Measurements from ENCODE around the gene KIRREL1.
"Not testable (repeated sequence)": the region's sequence is repeated elsewhere in the genome, so short reads cannot be mapped to it uniquely, and the experiment has no call there.

The KIRREL1 gene

DNA sequence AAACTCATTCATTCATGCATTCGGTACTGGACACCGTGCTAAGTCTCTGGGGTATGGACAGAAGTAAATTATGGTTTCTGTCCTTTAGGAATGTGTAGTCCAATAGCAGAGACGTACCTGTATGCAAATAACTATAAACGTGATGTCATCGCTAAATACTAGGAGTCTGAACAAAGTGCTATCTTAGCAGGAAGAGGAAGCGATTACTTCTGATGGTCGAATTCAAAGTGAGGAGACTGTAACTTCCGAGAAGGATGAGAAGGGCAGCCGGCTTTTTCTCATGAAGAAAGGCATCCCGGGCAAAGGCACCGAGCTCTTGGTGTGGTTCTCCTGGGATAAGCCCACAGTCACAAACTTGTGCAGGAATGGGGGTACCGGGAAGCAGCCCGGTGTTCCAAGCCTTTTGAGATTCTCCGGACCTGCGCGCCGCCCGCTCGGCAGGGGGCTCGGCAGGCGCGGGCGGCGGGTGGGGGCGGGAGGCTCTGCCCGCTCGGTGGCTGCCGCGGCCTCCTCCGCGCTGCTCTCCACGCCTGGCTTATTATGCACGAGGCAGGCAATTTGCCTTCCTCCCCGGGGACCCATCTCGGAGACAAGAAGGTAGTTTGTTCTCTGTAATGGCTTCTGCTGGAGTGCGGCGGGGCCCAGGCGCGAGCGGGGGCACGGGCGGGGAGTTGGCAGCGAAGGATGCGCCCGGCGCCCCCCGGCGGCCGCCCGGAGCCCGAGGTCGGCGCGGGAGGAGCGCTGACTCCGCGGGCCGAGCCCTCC is 119.7 kb downstream of the KIRREL1 start:
- DNase-seq = peak; percentile 45

DNA sequence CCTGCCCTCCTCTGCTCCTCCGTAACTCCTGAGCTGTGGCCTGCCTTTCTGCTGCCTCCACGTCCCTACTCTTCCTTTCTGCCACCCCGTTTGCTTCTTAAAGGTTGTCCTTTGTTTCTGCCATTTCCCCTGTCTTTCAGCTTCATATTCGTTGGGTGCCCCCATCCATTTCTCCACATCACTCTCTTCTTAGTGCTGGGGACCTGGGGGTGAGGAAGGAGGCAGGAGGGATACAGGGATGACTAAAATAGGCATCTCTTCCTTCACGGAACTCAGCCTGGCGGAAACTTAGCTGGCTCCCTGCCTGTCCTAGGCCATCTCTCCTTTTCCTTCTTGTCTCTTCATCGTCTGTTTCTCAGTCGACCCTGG is 120.3 kb downstream of the KIRREL1 start:
- DNase-seq = no peak

DNA sequence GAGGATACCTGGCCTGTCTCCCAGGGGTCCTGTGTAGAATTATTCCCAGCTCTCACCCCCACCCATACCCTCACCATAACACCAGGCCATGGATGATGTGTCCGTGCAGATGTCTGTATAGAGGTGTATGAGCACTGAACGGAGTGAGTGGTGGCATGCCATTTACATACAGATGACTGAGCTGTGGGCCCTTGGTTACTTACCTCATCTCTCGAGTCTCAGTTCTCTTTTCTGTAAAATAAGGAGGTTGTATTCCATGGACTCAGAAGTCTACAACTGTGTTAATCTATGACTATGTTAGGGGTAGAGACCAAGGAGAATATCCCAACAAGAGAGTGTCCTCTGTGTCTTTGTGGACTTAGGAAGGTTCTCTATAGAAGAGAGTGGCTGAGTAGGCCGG is 121.7 kb downstream of the KIRREL1 start:
- DNase-seq = no peak

DNA sequence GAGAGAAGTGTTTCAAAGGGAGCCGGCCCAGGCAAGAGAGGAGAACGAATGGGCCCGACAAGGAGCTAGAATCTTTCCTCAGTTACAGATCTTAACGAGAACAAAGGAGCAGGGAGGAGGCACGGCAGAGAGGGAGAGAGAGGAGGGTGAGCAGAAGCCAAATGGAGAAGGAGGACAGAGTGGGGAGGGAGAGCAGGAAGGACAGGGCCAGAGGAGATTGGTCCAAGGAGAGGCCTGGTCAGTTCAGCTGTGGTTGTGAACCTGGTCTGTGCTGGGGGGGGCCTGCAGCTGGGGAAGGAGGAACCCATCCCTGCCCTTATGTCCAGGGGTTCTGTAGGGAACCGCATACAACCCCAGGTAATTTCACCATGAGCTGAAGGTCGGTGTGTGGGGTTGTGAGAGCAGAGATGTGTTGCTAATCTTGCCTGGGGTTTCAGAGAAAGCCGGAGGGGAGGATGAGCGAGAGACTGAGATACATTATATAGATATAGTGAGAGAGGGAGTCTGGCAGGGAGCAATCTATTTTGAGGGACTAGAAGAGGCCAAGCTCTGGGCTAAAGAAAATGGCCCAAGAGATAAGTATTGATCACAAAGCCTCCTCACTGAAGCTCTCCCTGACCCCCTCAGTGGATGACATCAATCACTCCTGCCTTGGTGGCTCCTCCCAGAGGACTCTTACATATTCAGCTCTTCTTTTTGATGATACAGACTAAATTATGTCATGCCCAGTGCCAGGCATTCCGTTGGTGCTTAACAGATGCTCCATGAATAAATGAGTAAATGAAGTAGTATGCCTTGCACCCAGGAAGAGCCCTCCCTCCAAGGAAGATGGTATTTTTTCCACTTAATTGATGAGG is 123.1 kb downstream of the KIRREL1 start:
- DNase-seq = no peak

DNA sequence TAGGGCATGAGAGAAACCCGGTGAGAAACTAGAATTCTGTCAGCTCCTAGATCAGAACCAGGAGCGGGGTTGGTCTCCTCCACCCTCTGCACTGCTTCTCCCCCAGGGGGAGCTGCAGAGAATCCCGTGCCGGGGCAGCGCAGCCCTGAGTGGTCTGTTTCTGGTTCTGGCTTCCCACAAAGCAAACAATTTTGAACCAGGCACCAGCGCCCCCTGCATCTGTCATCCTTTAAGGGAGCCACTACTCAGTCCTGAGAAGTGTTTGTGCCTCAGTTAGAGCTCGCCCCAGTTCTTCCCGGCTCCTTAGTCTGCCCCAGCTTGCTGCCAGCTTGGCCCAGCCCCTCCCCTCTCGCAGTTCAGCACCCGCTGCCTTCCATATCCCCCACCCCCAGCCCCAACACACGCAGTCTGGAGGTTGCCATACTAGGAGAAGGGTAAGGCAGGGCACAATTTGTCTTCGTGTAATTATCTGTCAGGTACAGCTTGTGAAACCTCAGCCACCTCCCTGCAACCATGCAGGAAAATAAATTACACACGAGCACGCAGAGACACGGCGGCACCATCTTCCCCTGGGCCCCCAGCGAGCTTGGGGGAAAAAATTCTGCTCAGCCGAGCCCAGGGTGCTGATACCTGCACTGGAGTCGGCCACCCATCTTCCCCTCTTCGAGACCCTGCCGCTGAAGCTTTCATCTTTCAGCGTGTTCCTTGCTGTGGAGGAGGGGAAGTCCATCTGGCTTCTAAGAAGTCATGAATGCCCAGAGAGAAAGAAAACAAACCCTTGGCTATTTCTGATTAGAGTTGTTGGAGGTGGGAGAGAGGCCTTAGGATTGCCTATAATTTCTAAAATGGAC is 124.6 kb downstream of the KIRREL1 start:
- DNase-seq = peak; percentile 24

DNA sequence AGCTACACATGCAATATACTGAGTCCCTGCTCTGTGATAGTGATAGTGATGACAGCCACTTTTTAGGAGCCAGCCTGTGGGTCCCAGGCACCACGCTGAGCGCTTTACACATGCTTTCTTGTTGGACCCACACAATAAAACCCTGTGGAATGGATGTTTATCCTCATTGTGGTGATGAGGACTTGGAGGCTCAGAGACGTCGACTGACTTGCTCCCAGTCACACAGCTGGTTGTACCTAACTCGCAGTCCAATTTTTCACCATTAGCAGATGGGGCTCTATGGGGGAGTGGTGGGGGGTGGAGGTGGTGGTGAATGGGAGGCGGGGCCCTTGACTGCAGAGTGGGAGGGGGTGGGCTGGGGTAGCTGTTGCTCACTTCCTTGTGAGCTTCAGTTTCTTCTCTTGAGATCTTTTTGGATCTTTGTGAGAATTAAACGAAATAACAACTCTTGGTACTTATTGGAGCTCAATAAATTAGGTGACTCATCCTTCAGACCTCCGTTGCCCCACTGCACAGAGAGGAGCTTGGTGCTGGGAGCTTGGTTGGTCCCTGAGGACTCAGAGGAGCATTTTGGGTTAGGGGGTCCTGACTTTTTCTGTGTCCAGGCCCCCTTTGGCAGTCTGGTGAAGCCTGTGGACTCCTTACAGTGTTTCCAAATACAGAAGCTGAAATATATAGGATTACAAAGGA is 125.4 kb downstream of the KIRREL1 start:
- DNase-seq = no peak

DNA sequence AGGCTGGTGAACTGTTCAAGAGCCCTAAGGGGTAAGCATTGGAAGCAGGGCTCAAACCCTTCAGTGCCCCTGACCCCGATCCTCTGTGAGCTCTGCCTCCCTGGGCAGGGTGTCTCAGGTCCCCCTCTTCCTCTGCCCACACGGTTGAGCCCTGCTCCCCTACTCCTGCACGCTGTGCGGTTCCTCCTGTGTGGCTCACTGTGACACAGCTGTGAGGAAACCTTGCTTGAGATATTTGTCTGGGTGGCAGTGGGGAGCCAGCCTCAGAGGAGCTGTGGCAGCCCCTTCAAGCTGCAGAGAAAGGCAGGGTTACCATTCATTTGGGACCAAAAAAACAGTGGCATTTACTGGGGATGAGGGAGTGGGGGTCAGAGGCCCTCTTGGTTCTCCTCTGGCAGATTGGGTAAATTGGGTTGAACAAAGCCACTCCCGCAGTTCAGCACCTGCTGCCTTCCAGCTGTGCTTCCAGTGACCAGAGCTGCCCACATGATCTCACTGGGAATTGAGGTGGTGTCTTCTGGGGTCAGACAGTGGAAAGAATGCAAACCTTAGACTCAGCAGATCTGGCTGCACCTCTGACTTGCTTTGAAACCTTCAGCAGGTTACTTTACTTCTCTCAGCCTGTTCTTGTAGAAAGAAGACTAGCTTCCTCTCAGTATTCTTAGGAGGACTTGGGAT is 126.7 kb downstream of the KIRREL1 start:
- no peak for DNase-seq

DNA sequence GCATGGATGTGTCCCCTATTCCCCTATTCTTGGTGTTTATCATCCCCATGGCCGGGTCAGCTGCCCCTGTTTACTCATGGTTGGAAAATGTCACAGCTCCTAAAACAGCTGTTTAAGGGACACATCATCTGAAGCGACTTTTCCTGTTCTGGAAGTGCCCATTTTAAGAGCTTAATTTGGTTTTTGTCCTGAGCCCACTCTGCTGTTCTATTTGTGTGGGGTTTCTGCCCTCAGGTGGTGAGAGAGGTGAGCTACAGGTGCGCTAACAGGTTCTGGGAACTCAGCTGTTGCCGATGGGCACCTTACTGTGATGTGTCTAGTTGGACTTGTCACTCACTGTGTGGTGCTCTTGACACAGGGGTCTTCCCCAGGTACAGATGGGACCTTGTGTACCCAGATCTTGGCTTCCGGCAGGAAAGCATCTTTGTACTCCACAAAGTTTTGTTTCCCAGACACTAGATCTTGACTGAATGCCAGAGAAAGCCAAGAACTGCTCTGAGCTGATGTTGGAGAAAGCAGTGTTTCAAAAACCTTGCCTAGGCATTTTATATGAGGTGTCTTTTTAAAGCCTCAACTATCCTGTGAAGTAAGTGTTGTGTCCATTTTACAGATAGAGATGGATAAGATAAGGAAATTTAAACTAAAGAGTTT is 128.3 kb downstream of the KIRREL1 start:
- DNase-seq = peak; percentile 44

DNA sequence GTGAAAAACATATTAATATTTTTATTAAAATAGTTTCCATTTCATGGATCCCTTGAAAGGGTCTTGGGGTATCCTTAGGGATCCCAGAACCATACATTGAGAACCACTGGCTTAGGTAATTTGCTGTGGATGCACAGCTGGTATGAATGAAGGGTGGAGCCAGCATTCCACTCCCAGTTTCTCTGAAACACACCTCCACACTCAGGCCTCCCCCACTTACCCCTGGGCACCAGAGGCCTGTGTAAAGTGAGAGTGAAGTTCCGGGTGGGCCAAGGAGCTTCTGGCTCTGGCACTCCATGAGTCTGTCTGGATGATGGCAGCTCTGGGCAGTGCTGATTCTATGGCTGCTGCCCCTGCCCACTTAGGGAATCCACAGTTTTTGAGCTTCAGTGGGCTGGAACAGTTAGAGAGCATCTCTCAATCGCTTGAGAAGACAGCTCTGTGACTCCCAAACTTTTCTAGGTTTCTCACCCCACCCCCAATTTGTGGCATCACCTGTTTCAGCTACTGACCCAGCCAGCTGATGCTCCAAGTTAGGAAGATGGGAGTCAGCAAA is 129.5 kb downstream of the KIRREL1 start:
- no peak for DNase-seq

DNA sequence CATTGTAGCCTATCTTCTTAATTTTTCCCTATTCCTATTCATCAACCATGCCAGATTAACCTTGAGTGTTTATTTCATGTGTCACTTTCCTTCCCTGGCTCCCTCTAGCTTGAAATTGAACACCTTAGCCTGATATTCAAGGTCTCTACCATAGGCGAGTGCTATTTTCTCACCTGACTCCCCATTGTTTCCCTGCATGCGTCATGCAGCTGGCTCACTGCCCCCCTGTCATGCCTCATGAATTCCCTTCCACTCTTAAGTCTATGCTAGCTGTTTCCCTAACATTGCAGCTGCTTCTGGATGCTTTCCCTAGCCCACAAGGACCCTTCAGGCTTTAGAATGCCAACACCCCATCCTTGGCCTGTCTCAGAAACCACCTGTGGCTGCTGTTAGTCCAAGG is 130.6 kb downstream of the KIRREL1 start:
- peak; percentile 12 for DNase-seq

DNA sequence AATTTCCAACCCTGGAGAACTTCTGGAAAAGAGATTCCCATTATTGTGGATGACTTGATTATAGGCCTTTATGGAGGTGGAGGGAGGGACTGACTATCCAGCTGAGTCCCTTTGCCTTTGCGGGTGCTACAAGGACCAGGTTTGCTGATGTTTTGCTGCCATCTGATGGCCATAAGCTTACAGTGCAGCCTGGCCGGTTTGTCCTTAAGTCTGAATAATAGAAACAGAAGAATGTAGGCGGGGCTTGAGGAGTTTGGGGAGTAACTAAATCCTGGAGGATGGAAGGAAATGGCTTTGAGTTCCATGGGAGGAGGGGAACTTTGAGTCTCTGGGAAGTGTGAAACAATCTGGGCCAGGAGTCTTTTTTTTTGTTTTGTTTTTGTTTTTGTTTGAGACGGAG is 131.6 kb downstream of the KIRREL1 start:
- peak; percentile 86 for DNase-seq

DNA sequence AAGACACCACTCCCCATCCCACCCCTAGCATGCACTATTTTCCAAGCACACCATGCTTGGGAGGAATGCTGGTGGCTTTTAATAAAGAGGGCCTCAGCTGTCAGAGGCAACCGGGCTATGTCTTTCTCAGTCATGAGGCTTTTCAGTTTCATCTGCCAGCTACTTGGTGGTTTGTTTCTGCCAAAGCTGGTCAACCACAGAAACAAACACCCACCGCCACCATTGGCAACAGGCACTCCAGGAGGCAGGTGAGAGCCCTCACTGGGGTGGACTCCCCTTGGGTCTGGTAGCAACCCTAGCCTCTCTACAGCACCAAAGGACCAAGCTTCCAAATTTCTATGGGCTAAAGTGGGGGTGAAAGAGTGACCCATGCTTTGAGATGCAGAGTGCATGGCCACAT is 133.0 kb downstream of the KIRREL1 start:
- DNase-seq = no peak

DNA sequence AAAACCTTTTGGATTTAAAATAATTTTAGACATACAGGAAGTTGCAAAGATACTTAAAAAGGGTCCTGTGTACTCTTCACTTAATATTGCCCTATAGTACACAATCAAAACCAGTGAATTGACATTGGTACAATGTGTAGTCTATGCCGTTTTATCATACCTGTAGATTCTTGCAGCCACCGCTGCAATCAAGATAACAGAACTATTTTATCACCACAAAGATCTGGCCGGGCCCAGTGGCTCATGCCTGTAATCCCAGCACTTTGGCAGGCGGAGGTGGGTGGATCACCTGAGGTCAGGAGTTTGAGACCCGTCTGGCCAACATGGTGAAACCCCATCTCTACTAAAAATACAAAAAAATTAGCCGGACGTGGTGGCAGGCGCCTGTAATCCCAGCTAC is 135.1 kb downstream of the KIRREL1 start:
- not testable (repeated sequence) for DNase-seq

DNA sequence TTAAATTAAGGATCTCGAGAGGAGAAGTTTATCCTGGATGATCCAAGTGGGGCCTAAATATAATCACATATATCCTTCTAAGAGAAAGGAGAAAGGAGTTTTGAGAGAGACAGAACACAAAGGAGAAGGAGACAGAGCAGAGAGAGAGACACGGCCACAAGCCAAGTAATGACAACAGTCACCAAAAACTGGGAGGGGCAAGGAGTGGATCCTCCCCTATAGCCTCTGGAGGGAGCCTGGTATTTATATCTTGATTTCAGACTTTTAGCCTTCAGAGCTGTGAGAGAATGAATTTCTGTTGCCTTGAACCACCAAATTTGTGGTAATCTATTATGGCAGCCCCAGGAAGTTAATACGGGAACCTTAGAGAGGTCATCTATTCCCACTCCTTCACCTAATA is 137.8 kb downstream of the KIRREL1 start:
- no peak for DNase-seq

DNA sequence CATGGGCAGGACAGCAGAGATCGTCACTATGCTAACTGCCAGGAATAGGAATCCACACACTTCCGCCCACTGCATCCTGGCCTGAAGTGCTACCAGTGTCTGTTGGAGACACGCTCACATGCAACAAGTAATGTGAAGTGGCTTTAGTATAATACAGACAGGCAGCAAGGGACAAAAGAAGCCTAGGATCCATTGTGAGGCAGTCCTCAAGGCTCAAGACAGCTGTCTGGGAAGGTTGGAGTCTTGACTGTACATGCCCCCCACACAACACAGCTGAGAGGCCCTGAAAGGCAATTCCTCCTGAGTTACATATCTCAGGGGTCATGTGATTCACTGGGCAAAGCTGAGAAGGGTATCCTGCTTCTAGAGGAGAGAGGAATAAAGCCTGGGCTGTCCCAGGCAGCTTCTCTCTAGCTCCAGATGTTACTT is 147.3 kb downstream of the KIRREL1 start:
- no peak for DNase-seq

DNA sequence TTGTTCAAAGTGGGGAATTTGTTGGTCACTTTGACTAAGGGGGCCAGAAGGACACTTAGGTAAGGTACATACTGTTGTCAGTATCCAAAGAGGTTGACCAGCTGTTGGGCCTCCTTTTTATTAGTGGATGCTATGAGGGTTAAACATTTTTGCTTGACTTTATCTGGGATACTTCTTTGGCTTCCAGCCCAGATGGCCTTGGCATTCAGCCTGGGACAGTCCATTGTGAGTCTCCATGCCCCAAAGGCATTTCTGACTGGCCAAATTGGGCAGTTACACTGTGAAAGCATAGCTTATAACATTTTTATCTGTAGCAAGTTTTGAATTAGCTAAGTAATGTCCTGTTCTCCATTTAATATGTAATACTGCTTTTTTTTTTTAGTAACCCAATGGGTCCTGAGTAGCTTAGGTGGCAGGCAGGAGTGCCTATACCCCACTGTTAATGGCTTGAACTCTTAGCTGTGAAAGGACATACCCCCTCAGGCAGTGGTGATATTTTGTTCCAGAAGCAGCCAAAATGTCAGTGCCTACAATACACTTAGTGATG is 151.8 kb downstream of the KIRREL1 start:
- DNase-seq = no peak

DNA sequence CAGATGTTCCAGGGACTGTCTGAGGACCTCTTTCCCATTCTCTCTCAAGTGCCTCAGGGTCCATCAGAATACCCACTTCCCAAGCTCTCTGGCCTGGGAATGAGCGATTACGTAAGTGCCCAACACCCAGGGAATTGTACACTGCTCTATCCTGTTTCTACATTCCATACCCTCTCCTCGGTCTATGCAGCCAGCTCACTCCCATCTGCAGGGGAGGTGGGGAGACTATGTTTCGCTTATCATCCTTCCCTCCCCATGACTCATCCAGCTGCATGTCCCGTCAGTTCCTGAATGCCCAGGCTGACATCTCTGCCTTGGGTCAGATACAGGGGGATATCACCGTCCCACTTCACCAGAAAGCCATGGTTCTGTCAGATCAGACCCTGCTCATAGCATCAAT is 152.7 kb downstream of the KIRREL1 start:
- DNase-seq = no peak

DNA sequence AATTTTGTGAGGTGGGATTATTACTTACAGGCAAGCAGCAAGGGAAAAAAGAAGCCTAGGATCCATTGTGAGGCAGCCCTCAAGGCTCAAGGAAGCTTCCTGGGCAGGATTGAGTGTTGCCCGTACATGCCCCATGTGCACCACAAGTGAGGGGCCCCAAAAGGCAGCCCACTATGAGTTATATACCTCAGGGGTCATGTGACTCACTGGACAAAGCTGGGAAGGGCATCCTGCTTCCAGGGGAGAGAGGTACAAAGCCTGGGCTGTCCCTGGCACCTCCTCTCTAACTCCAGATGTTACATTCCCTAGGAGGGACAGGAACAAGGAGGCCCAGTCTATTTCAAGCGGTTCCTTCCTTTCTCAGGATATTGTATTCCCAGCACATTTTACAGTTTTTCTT is 153.3 kb downstream of the KIRREL1 start:
- DNase-seq = no peak

DNA sequence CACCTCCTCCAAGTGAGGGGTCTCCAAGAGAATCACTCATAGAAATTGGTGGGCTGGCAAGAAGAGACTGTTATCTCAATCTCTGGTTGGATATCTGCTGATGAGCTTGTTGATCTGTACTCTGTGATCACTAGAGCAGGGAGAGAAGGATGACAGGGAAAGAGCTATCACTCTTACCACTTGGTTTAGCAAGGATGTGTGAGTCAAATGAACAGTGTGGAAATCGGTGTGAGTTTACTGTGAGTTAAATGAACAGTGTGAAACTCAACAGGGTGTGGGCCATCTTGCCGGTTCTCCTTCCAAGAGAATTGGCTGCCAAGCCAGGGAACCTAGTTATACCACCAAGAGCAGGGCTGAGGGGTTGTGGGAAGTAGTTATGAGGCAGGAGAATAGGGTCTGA is 154.0 kb downstream of the KIRREL1 start:
- DNase-seq = no peak

DNA sequence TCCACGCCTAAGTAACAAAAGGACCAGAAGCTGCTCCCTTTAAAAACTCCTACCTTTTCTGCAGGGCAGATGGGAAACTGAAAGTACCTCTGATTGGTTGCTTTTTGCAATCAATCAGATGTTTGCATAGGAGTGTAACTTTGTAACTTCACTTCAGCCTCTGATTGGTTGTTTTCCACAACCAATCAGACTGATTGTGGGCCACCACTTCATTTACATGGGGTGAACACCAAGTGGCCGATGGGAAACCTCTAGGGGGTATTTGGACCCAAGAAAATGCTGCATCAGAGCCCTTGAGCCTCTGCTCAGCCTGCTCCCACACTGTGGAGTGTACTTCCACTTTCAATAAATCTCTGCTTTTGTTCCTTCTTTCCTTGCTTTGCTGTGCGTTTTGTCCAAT is 154.4 kb downstream of the KIRREL1 start:
- no peak for DNase-seq

DNA sequence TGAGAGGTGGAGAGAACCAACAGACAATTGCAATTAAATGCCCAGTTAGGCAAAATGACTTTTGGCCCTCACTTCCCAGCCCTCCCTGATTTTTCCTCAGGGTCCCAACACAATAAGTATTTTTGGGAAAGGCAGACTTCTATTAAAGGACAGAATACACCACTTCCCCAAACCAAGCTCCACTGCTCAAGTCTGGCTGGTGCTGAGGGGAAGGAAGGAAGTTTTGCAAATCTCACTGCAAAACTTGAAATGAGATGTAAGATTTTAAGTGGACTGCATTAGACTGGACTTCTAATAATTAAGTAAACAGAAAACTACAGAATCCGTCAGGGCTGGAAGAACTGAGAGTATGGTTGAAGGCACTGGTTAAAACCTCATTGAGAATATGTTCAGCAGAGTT is 155.0 kb downstream of the KIRREL1 start:
- no peak for DNase-seq
